Measurements from ENCODE around the gene TRIP12. TPM values are rescaled to one million over a fixed set of nuclear protein-coding genes. Genes with fewer than 3 reads are reported as not detected.

The TRIP12 gene
- total and polyA plus RNA-seq, 2 of the 13 experiments (the other 11 are each of a cell fraction or from before 2014, with no cell fraction given), result 72.1 to 153 TPM

GRCh38 chr2:229920011-229920641, 1.7 kb downstream of the TRIP12 start:
- FAIRE-seq (no peak), DNase-seq (ENCODE audit: low spot score) (peak; percentile 27), ATAC-seq (no peak)
- Histone ChIP-seq H3K4me1 (ENCODE audit: insufficient read depth, low read length) (peaks cover 52% of the 10 kb centered on the region), H3K4me3 (replicated peaks in 1 of 3; ENCODE audit: insufficient read depth in 1 of 3, low read depth in 2 of 3, low read length in 3 of 3) (peak overlapping the region; percentile 77 to 98 (median 87)), H2AFZ (ENCODE audit: low read length) (no peak overlapping the region), H3K79me2 (ENCODE audit: insufficient read depth, low read length) (peaks cover 62% of the 10 kb centered on the region), H4K20me1 (ENCODE audit: insufficient read depth, low read length) (peaks cover 24% of the 10 kb centered on the region), H3K4me2 (ENCODE audit: low read depth, low read length) (peak overlapping the region; percentile 73), H3K27me3 (ENCODE audit: control insufficient read depth in 1 of 2, insufficient read depth in 2 of 2, low read length in 2 of 2) (no peaks in the 10 kb centered on the region; a peak in 1 of 5 replicates), H3K36me3 (replicated peaks in 1 of 2; ENCODE audit: control insufficient read depth in 1 of 2, insufficient read depth in 2 of 2, low read length in 2 of 2) (peaks cover 2 to 13% of the 10 kb centered on the region in 2 experiments; a peak in 4 of 5 replicates), H3K27ac (ENCODE audit: extremely low read length, insufficient read depth, low read length) (peak overlapping the region; percentile 95), H3K9me3 (ENCODE audit: low read length) (no peaks in the 10 kb centered on the region), H3K9ac (ENCODE audit: insufficient read depth, low read depth, low read length) (peak overlapping the region; percentile 84)
- ChIA-PET CTCF (ENCODE audit: low intra/inter-chr PET ratio, low total read pairs) (no interaction called here), POLR2A (interaction anchor here (0.9 to 2.6 kb wide), 4 partner anchors 10 to 119 kb away, joined by 3 to 20 read pairs (median 5); no protein-coding TSS in a partner anchor)
- TSS peak; percentile 57 for BruUV-seq (replicated peaks)
- 1% methylated on average over 20 of the region's 20 CpGs for WGBS (ENCODE audit: low lambda C conversion rate)
- in situ Hi-C loops (cut with HindIII; ENCODE audit: extremely low pct_ligation_motif_present, low pct_unique_long_range_greater_than_20kb), result no loop called here
- intact Hi-C loops (cut with micrococcal nuclease; ENCODE audit: unreplicated experiment), result loop anchor here (1.0 to 5.0 kb wide), 2 partner anchors 8 to 118 kb away; no protein-coding TSS in a partner anchor
- TF ChIP-seq HMGXB4 (CRISPR knock-in tag; IDR thresholded peaks at IDR 0.05; ENCODE audit: borderline replicate concordance in 1 of 2, low read depth in 1 of 2), result peak in 1 of 2 experiments; percentile 54; a peak in 2 of 4 replicates
- 0 out of 2 replicates have a peak, but pooled peaks have one; percentile 37 for TF ChIP-seq SSRP1 (CRISPR knock-in tag; IDR thresholded peaks at IDR 0.05)
- TF ChIP-seq ARID5B (CRISPR knock-in tag; IDR thresholded peaks at IDR 0.05), result 0 out of 2 replicates have a peak, but pooled peaks have one; percentile 14
- TF ChIP-seq ZBTB40 (IDR thresholded peaks at IDR 0.05), result no peak
- TF ChIP-seq ZBTB40 (CRISPR knock-in tag; IDR thresholded peaks at IDR 0.05), result peak; percentile 25; the same call in 1 of the 2 replicates
- TF ChIP-seq ZSCAN20 (CRISPR knock-in tag; IDR thresholded peaks at IDR 0.05; ENCODE audit: borderline replicate concordance), result 0 out of 2 replicates have a peak, but pooled peaks have one; percentile 9
